Brain microvascular endothelial cell (primary cell): ENCODE results near the gene OR2T34.

Experiments used
- DNase-seq: peaks from one replicate; pipeline ENCODE4 v3.0.0-alpha.2; 2020
- H3K27ac ChIP-seq: fragments of 250-450 bp; sonication (Bioruptor Pico); 2 replicates; pipeline ENCODE4 v1.5.1; 2020; ENCODE audit warnings: mild to moderate bottlenecking, moderate library complexity
- H3K27me3 ChIP-seq: fragments of 250-450 bp; sonication (Bioruptor Pico); replicated peaks from 2 replicates; pipeline ENCODE4 v1.5.1; 2020; ENCODE audit warnings: mild to moderate bottlenecking
- H3K36me3 ChIP-seq: fragments of 250-450 bp; sonication (Bioruptor Pico); replicated peaks from 2 replicates; pipeline ENCODE4 v1.5.1; 2020; ENCODE audit warnings: mild to moderate bottlenecking
- H3K4me3 ChIP-seq: 2 replicates; pipeline ENCODE4 v1.5.1; 2011; ENCODE audit warnings: low read depth, mild to moderate bottlenecking, control low read depth, low read length, moderate library complexity
- CTCF ChIP-seq: IDR thresholded peaks from 2 replicates; pipeline ENCODE4 v1.5.1; 2011; ENCODE audit warnings: low read depth, mild to moderate bottlenecking, moderate library complexity, low read length, control low read depth, inconsistent platforms; ENCODE audit errors: missing control alignments
- in situ Hi-C: cut with HindIII; loops from 2 replicates; pipeline ENCODE4 v1.10.0; 2017; ENCODE audit warnings: low sequenced_read_pairs, low pct_ligation_motif_present

The OR2T34 gene

GRCh38 chr1:248611883-248612414 is 37.4 kb upstream of the OR2T34 start:
- no peak for TF ChIP-seq CTCF
- Histone ChIP-seq H3K4me3 (no peak overlapping the region), H3K27me3 (no peaks in the 10 kb centered on the region), H3K36me3 (no peaks in the 10 kb centered on the region), H3K27ac (no peak overlapping the region)
- DNase-seq = no peak
- in situ Hi-C loops = no loop called here

GRCh38 chr1:248610301-248610700 is 35.7 kb upstream of the OR2T34 start:
- H3K27ac ChIP-seq = no peak overlapping the region
- TF ChIP-seq CTCF = no peak
- no peak for DNase-seq
- no peak overlapping the region for H3K4me3 ChIP-seq
- in situ Hi-C loops = no loop called here
- H3K27me3 ChIP-seq = no peaks in the 10 kb centered on the region
- no peaks in the 10 kb centered on the region for H3K36me3 ChIP-seq

GRCh38 chr1:248599396-248599795 is 24.8 kb upstream of the OR2T34 start:
- no peaks in the 10 kb centered on the region for H3K36me3 ChIP-seq
- H3K4me3 ChIP-seq = no peak overlapping the region
- no peak overlapping the region for H3K27ac ChIP-seq
- H3K27me3 ChIP-seq = no peaks in the 10 kb centered on the region
- in situ Hi-C loops = no loop called here
- no peak for DNase-seq
- TF ChIP-seq CTCF = no peak

GRCh38 chr1:248597589-248597988 is 23.0 kb upstream of the OR2T34 start, which contains the start of gene OR2T10:
Gene OR2T10 (minus strand): TSS chr1:248597700. CDS start chr1:248593768, 3,932 bp downstream.
- H3K36me3 ChIP-seq = no peaks in the 10 kb centered on the region
- no peak within 1 kb of the TSS for H3K27ac ChIP-seq
- DNase-seq = no peak
- in situ Hi-C loops = no loop called here
- no peak within 1 kb of the TSS for H3K4me3 ChIP-seq
- TF ChIP-seq CTCF = no peak
- H3K27me3 ChIP-seq = no peaks in the 10 kb centered on the region

- Histone ChIP-seq H3K4me3 (no peak overlapping the region), H3K27me3 (no peaks in the 10 kb centered on the region), H3K27ac (no peak overlapping the region), H3K36me3 (no peaks in the 10 kb centered on the region)
- no peak for TF ChIP-seq CTCF
- DNase-seq = no peak
- in situ Hi-C loops = no loop called here
These were observed 22.1 kb upstream of the OR2T34 start for GRCh38 chr1:248596615-248597014.

- no peak overlapping the region for H3K27ac ChIP-seq
- H3K27me3 ChIP-seq = no peaks in the 10 kb centered on the region
- no peak overlapping the region for H3K4me3 ChIP-seq
- in situ Hi-C loops = no loop called here
- DNase-seq = no peak
- TF ChIP-seq CTCF = no peak
- no peaks in the 10 kb centered on the region for H3K36me3 ChIP-seq
These were observed 18.7 kb upstream of the OR2T34 start for GRCh38 chr1:248593226-248593625.
